ENCODE data around the gene NAPB.
A peak's percentile ranks its signal among the peaks of the same experiment; 100 is the strongest.

DNA sequence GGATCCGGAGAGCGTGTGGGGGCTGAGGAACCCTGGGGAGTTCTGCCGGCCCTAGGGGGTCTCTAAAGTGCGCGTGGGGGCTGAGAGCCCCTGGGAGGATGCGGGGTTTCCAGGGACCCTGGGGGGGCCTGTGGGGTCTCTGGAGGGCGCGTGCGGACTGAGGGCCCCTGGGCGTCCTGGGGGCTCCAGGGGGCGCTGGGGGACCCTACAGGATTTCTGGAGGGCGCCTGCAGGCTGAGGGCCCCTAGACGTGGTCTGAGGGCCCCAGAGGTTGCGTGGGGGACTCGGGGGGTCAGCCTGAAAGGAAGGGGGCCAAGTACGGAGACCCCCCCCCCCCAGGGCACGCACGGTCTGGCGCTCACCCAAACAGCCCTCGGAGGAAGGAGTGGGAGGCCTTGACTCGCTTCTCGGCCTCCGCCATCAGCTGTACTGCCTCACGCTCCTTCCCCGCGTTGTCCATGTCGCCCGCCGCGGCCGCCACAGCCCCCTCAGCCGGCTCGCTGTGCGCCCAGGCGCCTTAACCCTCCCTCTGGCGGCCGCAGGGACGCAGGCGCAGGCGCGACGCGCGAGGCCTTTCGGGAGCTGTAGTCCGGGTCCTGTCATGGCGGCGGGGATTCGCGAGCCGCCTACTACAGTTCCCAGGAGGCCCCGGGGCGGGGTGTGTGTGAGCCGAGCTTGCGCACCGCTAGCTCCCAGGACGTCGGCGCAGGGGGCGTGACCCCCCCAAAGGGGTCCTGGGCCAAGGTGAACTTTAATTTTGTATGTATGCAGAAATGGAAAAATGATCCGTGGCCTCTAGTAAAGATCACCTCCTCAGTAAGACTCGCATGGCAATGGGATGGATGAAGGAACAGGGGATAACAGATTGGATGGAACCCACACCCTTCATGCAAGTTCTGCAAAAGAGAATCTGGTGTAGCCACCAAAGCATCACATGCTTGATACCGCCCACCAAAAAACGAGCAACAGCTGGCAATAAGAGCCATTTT is at the start of gene NAPB:
- TF ChIP-seq EP300 (conservative IDR thresholded peaks at IDR 0.05; ENCODE audit: poor library complexity, severe bottlenecking), result no peak
- TF ChIP-seq, protein P1, sequence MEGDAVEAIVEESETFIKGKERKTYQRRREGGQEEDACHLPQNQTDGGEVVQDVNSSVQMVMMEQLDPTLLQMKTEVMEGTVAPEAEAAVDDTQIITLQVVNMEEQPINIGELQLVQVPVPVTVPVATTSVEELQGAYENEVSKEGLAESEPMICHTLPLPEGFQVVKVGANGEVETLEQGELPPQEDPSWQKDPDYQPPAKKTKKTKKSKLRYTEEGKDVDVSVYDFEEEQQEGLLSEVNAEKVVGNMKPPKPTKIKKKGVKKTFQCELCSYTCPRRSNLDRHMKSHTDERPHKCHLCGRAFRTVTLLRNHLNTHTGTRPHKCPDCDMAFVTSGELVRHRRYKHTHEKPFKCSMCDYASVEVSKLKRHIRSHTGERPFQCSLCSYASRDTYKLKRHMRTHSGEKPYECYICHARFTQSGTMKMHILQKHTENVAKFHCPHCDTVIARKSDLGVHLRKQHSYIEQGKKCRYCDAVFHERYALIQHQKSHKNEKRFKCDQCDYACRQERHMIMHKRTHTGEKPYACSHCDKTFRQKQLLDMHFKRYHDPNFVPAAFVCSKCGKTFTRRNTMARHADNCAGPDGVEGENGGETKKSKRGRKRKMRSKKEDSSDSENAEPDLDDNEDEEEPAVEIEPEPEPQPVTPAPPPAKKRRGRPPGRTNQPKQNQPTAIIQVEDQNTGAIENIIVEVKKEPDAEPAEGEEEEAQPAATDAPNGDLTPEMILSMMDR (IDR thresholded peaks at IDR 0.05; ENCODE audit: poor library complexity, severe bottlenecking), result peak; percentile 53
- peak; percentile 56 for TF ChIP-seq MXI1 (conservative IDR thresholded peaks at IDR 0.05; ENCODE audit: poor library complexity, severe bottlenecking)
- TF ChIP-seq, protein P2, sequence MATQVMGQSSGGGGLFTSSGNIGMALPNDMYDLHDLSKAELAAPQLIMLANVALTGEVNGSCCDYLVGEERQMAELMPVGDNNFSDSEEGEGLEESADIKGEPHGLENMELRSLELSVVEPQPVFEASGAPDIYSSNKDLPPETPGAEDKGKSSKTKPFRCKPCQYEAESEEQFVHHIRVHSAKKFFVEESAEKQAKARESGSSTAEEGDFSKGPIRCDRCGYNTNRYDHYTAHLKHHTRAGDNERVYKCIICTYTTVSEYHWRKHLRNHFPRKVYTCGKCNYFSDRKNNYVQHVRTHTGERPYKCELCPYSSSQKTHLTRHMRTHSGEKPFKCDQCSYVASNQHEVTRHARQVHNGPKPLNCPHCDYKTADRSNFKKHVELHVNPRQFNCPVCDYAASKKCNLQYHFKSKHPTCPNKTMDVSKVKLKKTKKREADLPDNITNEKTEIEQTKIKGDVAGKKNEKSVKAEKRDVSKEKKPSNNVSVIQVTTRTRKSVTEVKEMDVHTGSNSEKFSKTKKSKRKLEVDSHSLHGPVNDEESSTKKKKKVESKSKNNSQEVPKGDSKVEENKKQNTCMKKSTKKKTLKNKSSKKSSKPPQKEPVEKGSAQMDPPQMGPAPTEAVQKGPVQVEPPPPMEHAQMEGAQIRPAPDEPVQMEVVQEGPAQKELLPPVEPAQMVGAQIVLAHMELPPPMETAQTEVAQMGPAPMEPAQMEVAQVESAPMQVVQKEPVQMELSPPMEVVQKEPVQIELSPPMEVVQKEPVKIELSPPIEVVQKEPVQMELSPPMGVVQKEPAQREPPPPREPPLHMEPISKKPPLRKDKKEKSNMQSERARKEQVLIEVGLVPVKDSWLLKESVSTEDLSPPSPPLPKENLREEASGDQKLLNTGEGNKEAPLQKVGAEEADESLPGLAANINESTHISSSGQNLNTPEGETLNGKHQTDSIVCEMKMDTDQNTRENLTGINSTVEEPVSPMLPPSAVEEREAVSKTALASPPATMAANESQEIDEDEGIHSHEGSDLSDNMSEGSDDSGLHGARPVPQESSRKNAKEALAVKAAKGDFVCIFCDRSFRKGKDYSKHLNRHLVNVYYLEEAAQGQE (IDR thresholded peaks at IDR 0.05; ENCODE audit: borderline replicate concordance), result no peak
- no peak for TF ChIP-seq EZH2 (IDR thresholded peaks at IDR 0.05; ENCODE audit: borderline replicate concordance, insufficient read depth, low read length, poor library complexity, severe bottlenecking)

All from neural cell (in vitro differentiated cells).